ENCODE measurements around the gene CUL2. TPM values are rescaled to one million over a fixed set of nuclear protein-coding genes. Genes with fewer than 3 reads are reported as not detected.

Gene CUL2
- total and polyA plus RNA-seq, 2 donors (not counting 1 experiment from before 2014, with no cell fraction given), result 7.3 to 36.9 TPM

DNA sequence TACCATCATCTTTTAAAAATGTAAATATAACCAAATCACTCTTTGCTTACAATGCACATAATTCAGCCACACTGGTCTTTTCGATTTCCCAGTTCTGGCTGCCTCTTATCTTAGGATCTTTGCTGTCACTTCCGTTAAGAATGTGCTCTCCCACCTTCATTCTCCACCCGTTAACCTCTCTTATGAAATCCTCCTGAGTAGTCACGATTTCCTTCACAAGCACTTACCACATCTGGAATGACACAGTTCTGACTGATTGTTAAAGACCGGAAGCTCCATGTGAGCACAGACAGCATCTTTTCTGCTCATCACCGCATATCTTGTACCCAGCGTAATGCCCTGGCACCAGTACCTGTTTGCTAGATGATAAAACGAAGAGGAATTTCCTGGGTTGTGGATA is 84.3 kb downstream of the CUL2 start:
- CTCF ChIA-PET, result no interaction called here
- no peak for TF ChIP-seq EZH2 (IDR thresholded peaks at IDR 0.05; ENCODE audit: borderline replicate concordance, insufficient read depth, low read depth, low read length, poor library complexity, severe bottlenecking)
- TF ChIP-seq, protein P1, sequence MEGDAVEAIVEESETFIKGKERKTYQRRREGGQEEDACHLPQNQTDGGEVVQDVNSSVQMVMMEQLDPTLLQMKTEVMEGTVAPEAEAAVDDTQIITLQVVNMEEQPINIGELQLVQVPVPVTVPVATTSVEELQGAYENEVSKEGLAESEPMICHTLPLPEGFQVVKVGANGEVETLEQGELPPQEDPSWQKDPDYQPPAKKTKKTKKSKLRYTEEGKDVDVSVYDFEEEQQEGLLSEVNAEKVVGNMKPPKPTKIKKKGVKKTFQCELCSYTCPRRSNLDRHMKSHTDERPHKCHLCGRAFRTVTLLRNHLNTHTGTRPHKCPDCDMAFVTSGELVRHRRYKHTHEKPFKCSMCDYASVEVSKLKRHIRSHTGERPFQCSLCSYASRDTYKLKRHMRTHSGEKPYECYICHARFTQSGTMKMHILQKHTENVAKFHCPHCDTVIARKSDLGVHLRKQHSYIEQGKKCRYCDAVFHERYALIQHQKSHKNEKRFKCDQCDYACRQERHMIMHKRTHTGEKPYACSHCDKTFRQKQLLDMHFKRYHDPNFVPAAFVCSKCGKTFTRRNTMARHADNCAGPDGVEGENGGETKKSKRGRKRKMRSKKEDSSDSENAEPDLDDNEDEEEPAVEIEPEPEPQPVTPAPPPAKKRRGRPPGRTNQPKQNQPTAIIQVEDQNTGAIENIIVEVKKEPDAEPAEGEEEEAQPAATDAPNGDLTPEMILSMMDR (IDR thresholded peaks at IDR 0.05), result no peak
- intact Hi-C loops (cut with micrococcal nuclease), result no loop called here
- DNase-seq, result no peak
- no peaks in the 10 kb centered on the region for H3K4me1 Mint-ChIP-seq
- H3K27ac Mint-ChIP-seq, result no peak overlapping the region
- POLR2A ChIA-PET, result no interaction called here
- no peak overlapping the region for H3K4me2 ChIP-seq (replicated peaks; ENCODE audit: low read depth, low read length, poor library complexity, severe bottlenecking)
- H3K4me3 ChIP-seq (ENCODE audit: control extremely low read depth in 1 of 5, extremely low read depth in 1 of 5, insufficient read depth in 1 of 5, low read depth in 2 of 5, low read length in 4 of 5), result no peak overlapping the region
- H3K4me1 ChIP-seq (ENCODE audit: control insufficient read depth in 2 of 2, insufficient read depth in 2 of 2, low read length in 2 of 2), result no peaks in the 10 kb centered on the region
- H3K27ac ChIP-seq (ENCODE audit: low read length in 2 of 2), result no peak overlapping the region
- H3K79me2 ChIP-seq (ENCODE audit: control insufficient read depth, insufficient read depth, low read length), result no peaks in the 10 kb centered on the region
- no peaks in the 10 kb centered on the region for H3K9me3 ChIP-seq (ENCODE audit: control extremely low read depth in 1 of 3, control insufficient read depth in 2 of 3, insufficient read depth in 1 of 3, low read length in 2 of 3)
- H4K20me1 ChIP-seq (ENCODE audit: control insufficient read depth, insufficient read depth, low read length, poor library complexity, severe bottlenecking), result no peaks in the 10 kb centered on the region
- H3K27me3 ChIP-seq (replicated peaks in 1 of 4; ENCODE audit: control extremely low read depth in 1 of 4, control insufficient read depth in 3 of 4, insufficient read depth in 4 of 4, low read length in 3 of 4), result no peaks in the 10 kb centered on the region
- no peaks in the 10 kb centered on the region for H3K9me3 Mint-ChIP-seq (ENCODE audit: insufficient read depth)
- ATAC-seq (ENCODE audit: low read depth), result no peak
- no peaks in the 10 kb centered on the region for H3K27me3 Mint-ChIP-seq
- H3K9ac ChIP-seq (ENCODE audit: low read length), result no peak overlapping the region
- no peak overlapping the region for H3K4me3 Mint-ChIP-seq
- peaks cover 5 to 18% of the 10 kb centered on the region in 2 experiments for H3K36me3 ChIP-seq (replicated peaks in 1 of 2; ENCODE audit: control extremely low read depth in 1 of 2, control insufficient read depth in 1 of 2, extremely low read depth in 1 of 2, insufficient read depth in 2 of 2, low read length in 1 of 2)
- no peak overlapping the region for H2AFZ ChIP-seq (ENCODE audit: insufficient read depth, low read depth, low read length, poor library complexity, severe bottlenecking)
- WGBS (ENCODE audit: insufficient coverage), result 97% methylated on average over 7 of the region's 8 CpGs

DNA sequence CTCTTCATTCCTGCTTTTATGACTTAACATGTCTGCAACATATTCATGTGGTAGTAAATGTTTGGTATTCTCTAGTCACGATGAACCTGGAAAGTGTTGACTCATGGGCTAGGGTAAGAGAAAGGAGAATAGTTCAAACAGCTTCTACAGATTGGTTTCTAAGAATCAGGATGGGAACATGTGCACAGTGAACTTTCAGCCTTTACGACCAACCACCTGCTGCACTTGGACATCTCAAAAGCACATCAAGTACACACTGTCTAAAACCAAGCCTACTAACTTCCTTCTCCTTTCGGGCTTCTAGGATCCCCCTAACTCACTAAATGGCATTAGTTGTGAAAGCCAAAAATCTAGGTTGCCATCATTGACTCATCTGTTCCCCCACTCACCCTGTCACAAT is 85.5 kb downstream of the CUL2 start:
- Histone ChIP-seq H3K79me2 (ENCODE audit: control insufficient read depth, insufficient read depth, low read length) (no peaks in the 10 kb centered on the region), H3K27ac (ENCODE audit: low read length in 2 of 2) (no peak overlapping the region), H3K27me3 (replicated peaks in 1 of 4; ENCODE audit: control extremely low read depth in 1 of 4, control insufficient read depth in 3 of 4, insufficient read depth in 4 of 4, low read length in 3 of 4) (no peaks in the 10 kb centered on the region), H3K4me3 (ENCODE audit: control extremely low read depth in 1 of 5, extremely low read depth in 1 of 5, insufficient read depth in 1 of 5, low read depth in 2 of 5, low read length in 4 of 5) (no peak overlapping the region), H3K36me3 (replicated peaks in 1 of 2; ENCODE audit: control extremely low read depth in 1 of 2, control insufficient read depth in 1 of 2, extremely low read depth in 1 of 2, insufficient read depth in 2 of 2, low read length in 1 of 2) (peaks cover 5 to 8% of the 10 kb centered on the region in 2 experiments), H3K9ac (ENCODE audit: low read length) (no peak overlapping the region), H3K9me3 (ENCODE audit: control extremely low read depth in 1 of 3, control insufficient read depth in 2 of 3, insufficient read depth in 1 of 3, low read length in 2 of 3) (no peaks in the 10 kb centered on the region), H2AFZ (ENCODE audit: insufficient read depth, low read depth, low read length, poor library complexity, severe bottlenecking) (no peak overlapping the region), H3K4me2 (replicated peaks; ENCODE audit: low read depth, low read length, poor library complexity, severe bottlenecking) (no peak overlapping the region), H3K4me1 (ENCODE audit: control insufficient read depth in 2 of 2, insufficient read depth in 2 of 2, low read length in 2 of 2) (no peaks in the 10 kb centered on the region), H4K20me1 (ENCODE audit: control insufficient read depth, insufficient read depth, low read length, poor library complexity, severe bottlenecking) (no peaks in the 10 kb centered on the region)
- no peak overlapping the region for H3K27ac Mint-ChIP-seq
- intact Hi-C loops (cut with micrococcal nuclease), result no loop called here
- ATAC-seq (ENCODE audit: low read depth), result no peak
- DNase-seq, result no peak
- ChIA-PET POLR2A (no interaction called here), CTCF (no interaction called here)
- 90% methylated on average over 2 of the region's 3 CpGs for WGBS (ENCODE audit: insufficient coverage)
- no peak for TF ChIP-seq EZH2 (IDR thresholded peaks at IDR 0.05; ENCODE audit: borderline replicate concordance, insufficient read depth, low read depth, low read length, poor library complexity, severe bottlenecking)
- TF ChIP-seq, protein P1 (IDR thresholded peaks at IDR 0.05), result no peak
- no peaks in the 10 kb centered on the region for H3K9me3 Mint-ChIP-seq (ENCODE audit: insufficient read depth)
- no peaks in the 10 kb centered on the region for H3K4me1 Mint-ChIP-seq
- H3K27me3 Mint-ChIP-seq, result no peaks in the 10 kb centered on the region
- H3K4me3 Mint-ChIP-seq, result no peak overlapping the region

Data from B cell (primary cell).